Stimulated activated naive B cell treated with anti-CD40 and anti-IgM and Interleukin-4, amounts not matched to agents 10 μg/mL and 1 μg/mL and 100 μg/mL, for 72 hours (primary cell): Measurements from ENCODE around the gene CEP164.
A peak's percentile ranks its signal among the peaks of the same experiment; 100 is the strongest.

Experiments
- ATAC-seq, 2 donors: fragments of 150-1000 bp; cut with Tn5 transposase; replicated peaks; 2 replicates each; pipeline ENCODE4 v1.10.0; 2021; ENCODE audit warnings: moderate library complexity in 1 of 2
- DNase-seq: peaks from one replicate; pipeline ENCODE4 v3.0.0; 2021
- H3K27ac Mint-ChIP-seq: one replicate; pipeline ENCODE4 v1.8.0; 2022; ENCODE audit warnings: mild to moderate bottlenecking, mixed read lengths
- H3K27me3 Mint-ChIP-seq, 2 donors: one replicate each; pipeline ENCODE4 v1.8.0; 2022; ENCODE audit warnings: mixed read lengths in 2 of 2
- H3K36me3 Mint-ChIP-seq, 2 donors: one replicate each; pipeline ENCODE4 v1.8.0; 2022; ENCODE audit warnings: mixed read lengths in 2 of 2, mild to moderate bottlenecking in 1 of 2
- H3K4me1 Mint-ChIP-seq, 2 donors: one replicate each; pipeline ENCODE4 v1.8.0; 2022; ENCODE audit warnings: mixed read lengths in 2 of 2, mild to moderate bottlenecking in 1 of 2
- H3K4me3 Mint-ChIP-seq, 2 donors: one replicate each; pipeline ENCODE4 v1.8.0; 2022; ENCODE audit warnings: mild to moderate bottlenecking in 2 of 2, mixed read lengths in 2 of 2, moderate library complexity in 1 of 2
- H3K9me3 Mint-ChIP-seq, 2 donors: one replicate each; pipeline ENCODE4 v1.8.0; 2022; ENCODE audit warnings: mixed read lengths in 2 of 2, mild to moderate bottlenecking in 1 of 2

The CEP164 gene

DNA sequence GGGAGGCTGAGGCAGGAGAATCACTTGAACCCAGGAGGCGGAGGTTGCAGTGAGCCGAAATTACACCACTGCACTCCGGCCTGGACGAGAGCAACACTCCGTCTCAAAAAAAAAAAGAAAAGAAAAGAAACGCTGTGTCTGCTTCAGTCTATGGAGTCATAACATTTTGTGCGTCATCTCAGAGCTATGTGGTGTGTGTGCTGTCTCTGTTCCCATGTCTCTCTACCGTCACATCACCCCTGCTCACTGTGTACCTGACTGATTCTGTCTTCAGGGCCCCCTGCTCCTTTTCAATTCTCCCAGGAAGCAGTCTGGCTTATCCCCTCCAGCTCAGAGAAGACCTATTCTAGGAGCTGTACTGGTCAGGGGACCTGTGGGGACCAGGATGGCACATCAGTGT is 29.5 kb upstream of the CEP164 start:
- no peak overlapping the region for H3K27ac Mint-ChIP-seq
- H3K4me1 Mint-ChIP-seq: peaks cover 0 to 6% of the 10 kb centered on the region in 2 donors
- H3K4me3 Mint-ChIP-seq: no peak overlapping the region
- H3K27me3 Mint-ChIP-seq: peaks cover 0 to 5% of the 10 kb centered on the region in 2 donors
- peaks cover 0 to 4% of the 10 kb centered on the region in 2 donors for H3K36me3 Mint-ChIP-seq
- no peaks in the 10 kb centered on the region for H3K9me3 Mint-ChIP-seq
- DNase-seq (no peak), ATAC-seq (no peak)

DNA sequence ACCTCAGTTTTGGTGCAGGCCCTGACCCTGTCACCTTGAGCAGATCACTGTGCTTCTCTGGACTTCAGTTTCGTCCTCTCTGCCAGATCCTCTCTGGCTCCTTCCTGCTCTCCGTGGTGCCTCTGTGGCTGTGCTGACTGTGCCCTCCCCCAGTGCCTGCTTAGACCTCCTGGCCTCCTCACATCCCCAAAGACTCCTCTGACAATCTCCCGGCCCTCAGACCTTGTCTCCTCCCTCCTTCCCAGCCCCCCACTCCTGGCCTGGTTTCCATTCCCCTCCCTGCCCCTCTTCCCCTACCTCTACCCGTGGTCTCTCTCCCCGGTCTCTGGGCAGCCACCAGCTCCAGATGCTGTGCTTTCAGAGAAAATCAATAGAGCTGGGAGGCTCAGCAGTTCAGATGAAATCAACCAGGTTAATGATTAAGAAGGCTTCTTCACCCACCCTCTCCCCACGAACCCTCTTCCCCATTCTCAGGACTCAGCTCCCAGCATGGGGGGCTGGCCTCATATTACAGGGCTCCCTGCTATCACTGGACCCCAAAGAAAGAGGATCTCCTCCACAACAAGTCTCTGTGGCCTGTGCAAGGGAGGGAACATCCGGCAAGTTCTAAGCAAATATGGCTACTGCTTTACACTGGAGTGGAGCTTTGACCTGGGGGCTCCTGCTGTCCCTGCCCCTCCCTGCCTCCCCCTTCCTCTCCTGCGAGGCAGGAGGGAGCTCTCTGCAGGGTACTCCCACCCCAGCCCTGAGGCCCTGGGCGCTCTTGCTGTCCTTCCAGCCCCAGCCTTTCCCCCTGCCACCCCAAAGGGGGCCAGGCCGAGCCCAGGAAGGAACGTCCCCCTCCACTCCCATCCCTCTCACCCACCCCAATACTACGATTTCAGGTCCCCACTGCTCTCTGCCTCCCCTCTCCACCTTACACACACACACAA is 28.0 kb upstream of the CEP164 start:
- H3K27ac Mint-ChIP-seq: no peak overlapping the region
- H3K27me3 Mint-ChIP-seq: peaks cover 0 to 5% of the 10 kb centered on the region in 2 donors
- no peaks in the 10 kb centered on the region for H3K9me3 Mint-ChIP-seq
- no peak for ATAC-seq
- H3K36me3 Mint-ChIP-seq: no peaks in the 10 kb centered on the region
- H3K4me1 Mint-ChIP-seq: peaks cover 0 to 6% of the 10 kb centered on the region in 2 donors
- H3K4me3 Mint-ChIP-seq: no peak overlapping the region
- DNase-seq: no peak

DNA sequence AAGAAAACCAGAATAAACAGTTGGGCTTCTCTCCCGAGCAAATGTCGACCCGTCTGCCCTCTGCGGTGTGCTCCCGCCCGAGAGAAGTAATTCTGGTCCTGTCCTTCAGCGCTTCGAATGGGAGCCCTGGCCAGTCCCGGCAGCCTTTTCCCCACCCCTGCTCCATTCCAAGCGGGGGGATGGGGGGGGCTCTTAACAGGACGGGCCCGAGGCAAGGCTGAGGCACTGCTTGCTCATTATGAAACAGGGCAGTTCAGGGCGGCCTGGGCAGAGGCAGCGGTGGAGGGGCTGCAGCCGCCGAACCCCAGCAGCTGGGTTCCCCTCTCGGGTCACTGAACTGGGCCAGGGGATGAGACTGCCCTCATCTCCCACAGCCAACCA is 27.4 kb upstream of the CEP164 start:
- DNase-seq: no peak
- peaks cover 0 to 5% of the 10 kb centered on the region in 2 donors for H3K27me3 Mint-ChIP-seq
- ATAC-seq: no peak
- H3K36me3 Mint-ChIP-seq: no peaks in the 10 kb centered on the region
- no peak overlapping the region for H3K27ac Mint-ChIP-seq
- H3K4me3 Mint-ChIP-seq: no peak overlapping the region
- H3K4me1 Mint-ChIP-seq: peaks cover 0 to 6% of the 10 kb centered on the region in 2 donors
- H3K9me3 Mint-ChIP-seq: no peaks in the 10 kb centered on the region

DNA sequence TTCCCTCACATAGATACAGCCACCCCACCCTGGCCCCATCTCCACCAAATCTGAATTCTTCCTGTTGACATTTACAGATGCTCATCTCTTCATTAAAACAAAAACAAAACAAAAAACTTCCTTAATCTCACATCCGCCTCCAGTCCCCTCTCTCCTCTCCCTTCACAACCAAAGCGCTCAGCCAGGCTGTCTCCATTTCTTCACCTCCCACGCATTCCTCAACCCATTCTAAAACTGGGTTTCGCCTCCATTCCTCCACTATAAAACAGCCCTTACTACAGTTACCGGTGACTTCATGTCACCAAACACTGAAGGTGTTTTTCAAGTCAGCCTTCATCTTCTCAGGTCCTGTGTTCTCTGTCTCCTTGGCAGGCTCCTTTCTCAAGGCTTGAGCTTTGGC is 26.9 kb upstream of the CEP164 start:
- no peak overlapping the region for H3K4me3 Mint-ChIP-seq
- H3K4me1 Mint-ChIP-seq: peaks cover 0 to 6% of the 10 kb centered on the region in 2 donors
- no peak for ATAC-seq
- no peak for DNase-seq
- no peaks in the 10 kb centered on the region for H3K9me3 Mint-ChIP-seq
- H3K27me3 Mint-ChIP-seq: peaks cover 0 to 5% of the 10 kb centered on the region in 2 donors
- no peaks in the 10 kb centered on the region for H3K36me3 Mint-ChIP-seq
- H3K27ac Mint-ChIP-seq: no peak overlapping the region

DNA sequence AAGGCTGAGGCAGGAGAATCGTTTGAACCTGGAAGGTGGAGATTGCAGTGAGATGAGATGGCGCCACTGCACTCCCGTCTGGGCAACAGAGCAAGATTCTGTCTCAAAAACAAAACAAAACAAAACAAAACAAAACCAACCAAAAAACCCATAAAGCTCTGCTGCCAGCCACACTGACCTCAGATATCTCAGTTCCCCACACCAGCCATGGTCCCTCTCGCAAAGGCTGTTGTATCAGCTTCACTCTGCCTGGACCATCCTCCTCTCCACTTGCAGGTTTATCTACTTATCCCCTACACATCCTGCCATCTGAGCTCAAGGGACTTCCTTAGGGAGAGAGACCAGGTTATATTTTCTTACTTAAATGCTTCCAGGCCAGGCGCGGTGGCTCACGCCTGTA is 25.4 kb upstream of the CEP164 start:
- Mint-ChIP-seq H3K36me3 (no peaks in the 10 kb centered on the region), H3K4me1 (peaks cover 0 to 6% of the 10 kb centered on the region in 2 donors), H3K27ac (no peak overlapping the region), H3K4me3 (no peak overlapping the region), H3K27me3 (peaks cover 0 to 5% of the 10 kb centered on the region in 2 donors), H3K9me3 (no peaks in the 10 kb centered on the region)
- ATAC-seq (peak; percentile 66 to 77), DNase-seq (no peak)

DNA sequence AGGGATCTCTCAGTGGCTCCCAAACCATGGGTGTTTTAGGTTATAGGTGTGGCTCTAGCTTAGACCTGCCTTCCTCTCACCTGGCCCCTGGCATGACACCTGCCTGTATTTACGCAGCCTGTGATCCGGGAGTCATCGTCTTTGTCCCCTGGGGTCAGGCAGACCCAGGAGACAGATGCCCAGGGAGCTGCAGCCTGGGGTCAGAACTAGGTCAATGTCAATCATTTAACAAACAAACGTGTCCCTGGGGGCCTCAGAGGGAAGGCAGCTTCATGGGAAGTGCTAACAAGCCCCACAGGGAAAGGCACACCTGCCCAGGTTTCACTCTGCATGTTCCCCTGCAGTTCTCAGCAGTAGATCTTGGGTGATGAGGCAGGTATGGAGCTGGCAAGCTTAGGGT is 24.6 kb upstream of the CEP164 start:
- no peaks in the 10 kb centered on the region for H3K9me3 Mint-ChIP-seq
- no peak overlapping the region for H3K27ac Mint-ChIP-seq
- no peak overlapping the region for H3K4me3 Mint-ChIP-seq
- no peaks in the 10 kb centered on the region for H3K36me3 Mint-ChIP-seq
- H3K4me1 Mint-ChIP-seq: peaks cover 0 to 6% of the 10 kb centered on the region in 2 donors
- peaks cover 0 to 5% of the 10 kb centered on the region in 2 donors for H3K27me3 Mint-ChIP-seq
- DNase-seq (no peak), ATAC-seq (no peak)

DNA sequence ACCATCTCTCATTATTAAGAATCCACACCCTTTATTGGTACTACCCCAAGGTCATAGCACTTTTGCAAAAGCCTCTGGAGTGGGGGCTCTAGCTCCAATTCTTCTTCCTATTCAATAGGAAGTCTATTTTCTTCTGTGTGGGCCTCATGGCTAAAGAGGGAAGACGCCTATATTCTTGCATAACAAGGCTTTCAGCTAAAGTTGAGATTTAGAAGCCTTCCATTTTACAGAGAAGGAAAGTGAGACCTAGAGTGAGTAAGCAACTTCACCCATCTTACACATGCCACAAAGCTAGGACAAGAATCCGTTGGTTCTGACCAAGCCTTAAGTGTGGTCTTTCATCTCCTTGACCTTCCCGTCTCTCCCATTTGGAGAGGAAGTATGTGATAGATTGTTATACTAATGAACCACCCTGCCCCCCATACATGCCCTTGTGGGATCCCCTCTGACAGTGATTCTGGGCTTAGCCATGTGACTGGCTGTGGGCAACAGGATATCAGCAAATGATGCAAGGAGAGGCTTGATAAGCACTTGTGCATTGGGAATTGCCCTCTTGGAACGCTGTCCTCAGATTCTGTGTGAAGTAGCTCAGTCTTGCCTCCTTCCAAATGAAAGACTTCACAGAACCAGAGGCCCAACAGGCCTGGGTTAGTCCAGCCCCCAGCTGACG is 23.9 kb upstream of the CEP164 start:
- H3K9me3 Mint-ChIP-seq: no peaks in the 10 kb centered on the region
- peaks cover 0 to 6% of the 10 kb centered on the region in 2 donors for H3K4me1 Mint-ChIP-seq

DNA sequence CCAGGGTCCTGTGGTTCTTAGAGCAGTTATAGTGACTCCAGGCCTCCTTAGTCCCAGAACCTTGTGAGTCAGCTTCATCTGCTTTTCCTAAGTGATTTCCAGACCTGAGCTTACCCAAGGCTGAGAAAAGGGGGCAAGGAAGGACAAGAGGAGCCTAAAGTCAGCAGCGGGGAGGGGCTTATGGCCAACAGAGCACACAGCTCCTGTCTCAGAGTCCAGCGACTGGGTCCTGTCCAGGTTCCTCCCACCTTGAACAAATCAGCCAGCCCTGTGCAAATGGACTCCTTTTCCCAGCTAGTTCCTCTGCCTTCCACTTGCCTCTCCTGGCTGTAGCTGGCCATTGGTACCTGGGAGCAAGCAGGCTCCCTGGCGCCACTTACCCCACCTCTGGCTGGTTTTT is 22.5 kb upstream of the CEP164 start:
- no peaks in the 10 kb centered on the region for H3K36me3 Mint-ChIP-seq
- ATAC-seq: no peak
- no peak for DNase-seq
- H3K9me3 Mint-ChIP-seq: no peaks in the 10 kb centered on the region
- H3K4me3 Mint-ChIP-seq: no peak overlapping the region
- H3K4me1 Mint-ChIP-seq: peaks cover 0 to 6% of the 10 kb centered on the region in 2 donors
- peaks cover 6 to 14% of the 10 kb centered on the region in 2 donors for H3K27me3 Mint-ChIP-seq
- H3K27ac Mint-ChIP-seq: no peak overlapping the region

More for the DNA sequence above, 23.9 kb upstream of the CEP164 start:
- no peak overlapping the region for H3K27ac Mint-ChIP-seq
- no peak overlapping the region for H3K4me3 Mint-ChIP-seq
- ATAC-seq (no peak), DNase-seq (no peak)
- no peaks in the 10 kb centered on the region for H3K36me3 Mint-ChIP-seq
- H3K27me3 Mint-ChIP-seq: peaks cover 0 to 5% of the 10 kb centered on the region in 2 donors

DNA sequence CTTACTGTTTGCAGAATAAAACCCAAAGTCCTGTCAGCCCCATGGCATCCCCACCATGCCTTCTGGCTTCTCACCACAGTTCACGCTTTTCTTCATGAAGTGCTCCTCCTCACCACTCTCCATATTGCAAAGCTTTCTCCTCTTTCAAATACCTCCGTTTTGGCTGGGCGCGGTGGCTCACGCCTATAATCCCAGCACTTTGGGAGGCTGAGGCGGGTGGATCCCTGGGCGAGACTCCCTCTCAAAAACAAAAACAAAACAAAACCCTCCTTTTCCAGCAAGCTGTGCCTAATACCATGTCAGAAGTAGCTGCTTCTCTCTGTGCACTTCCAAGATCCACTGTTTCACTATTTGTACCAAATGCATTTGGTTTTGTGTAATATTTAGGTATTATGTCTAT is 18.3 kb upstream of the CEP164 start:
- H3K4me1 Mint-ChIP-seq: peaks cover 2 to 3% of the 10 kb centered on the region in 2 donors
- no peak for ATAC-seq
- no peak for DNase-seq
- no peaks in the 10 kb centered on the region for H3K9me3 Mint-ChIP-seq
- H3K27ac Mint-ChIP-seq: no peak overlapping the region
- H3K4me3 Mint-ChIP-seq: no peak overlapping the region
- no peaks in the 10 kb centered on the region for H3K36me3 Mint-ChIP-seq
- peaks cover 16 to 23% of the 10 kb centered on the region in 2 donors for H3K27me3 Mint-ChIP-seq

DNA sequence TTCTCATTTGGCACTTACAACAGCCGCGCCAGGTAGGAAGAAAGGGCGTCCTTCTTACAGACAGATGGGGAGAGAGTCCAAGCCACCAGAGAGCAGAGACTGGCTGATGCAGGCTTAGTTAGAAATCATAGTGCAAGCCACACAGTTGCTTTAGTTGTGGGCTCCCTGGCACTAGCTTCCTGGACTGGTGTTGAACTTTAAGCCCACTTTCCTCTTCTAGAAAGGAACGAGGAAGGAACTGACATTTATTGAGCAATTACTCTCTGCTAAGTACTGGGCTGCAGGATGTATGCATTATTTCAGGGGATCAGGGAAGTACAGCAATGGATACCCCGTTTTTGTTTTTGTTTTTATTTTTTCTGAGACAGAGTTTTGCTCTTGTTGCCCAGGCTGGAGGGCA is 14.6 kb upstream of the CEP164 start:
- no peak for ATAC-seq
- no peak for DNase-seq
- H3K27me3 Mint-ChIP-seq: peaks cover 30 to 48% of the 10 kb centered on the region in 2 donors

DNA sequence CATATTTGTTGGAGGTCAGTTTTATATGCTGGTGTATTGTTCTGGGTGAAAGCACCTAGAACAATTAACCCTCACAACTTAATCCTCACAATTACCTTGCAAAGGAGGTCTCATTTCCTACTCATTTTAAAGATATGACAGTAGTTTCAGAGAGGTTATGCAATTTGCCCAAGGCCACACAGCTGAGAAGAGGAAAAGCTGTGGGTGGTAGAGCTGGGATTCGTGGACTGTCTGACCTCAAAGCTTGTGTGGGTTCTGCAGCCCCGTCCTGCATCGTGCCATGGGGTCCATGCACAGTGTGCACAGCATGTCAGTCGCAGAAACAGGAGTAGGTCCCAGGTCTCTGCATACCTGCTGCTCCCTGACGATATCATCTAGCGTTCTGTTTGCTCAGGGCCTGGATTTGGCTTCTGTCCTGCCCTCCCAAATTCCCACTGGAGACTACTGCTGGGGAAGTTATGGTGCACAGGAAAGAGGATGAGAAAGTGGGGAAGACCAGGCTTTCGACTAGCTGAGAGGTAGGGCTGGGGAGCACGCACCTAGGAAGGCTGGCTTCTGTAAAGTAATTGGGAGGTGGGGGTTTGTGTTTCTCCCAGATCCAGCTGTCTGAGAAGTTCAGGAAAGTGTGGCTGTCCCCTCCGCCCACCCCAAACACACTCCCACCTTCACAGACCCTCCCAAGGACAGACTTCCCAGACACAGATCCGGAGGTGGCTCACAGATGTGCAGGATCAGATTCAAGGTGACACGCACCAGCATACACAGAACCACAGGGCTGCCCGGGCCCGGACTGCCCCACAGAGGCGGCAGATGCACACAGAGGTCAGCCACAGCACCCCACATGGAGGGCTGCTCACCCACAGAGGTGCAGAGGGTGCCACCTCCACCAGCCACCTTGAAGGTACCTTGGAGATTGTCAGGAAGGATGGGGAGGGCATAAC is 13.6 kb upstream of the CEP164 start:
- Mint-ChIP-seq H3K9me3 (no peaks in the 10 kb centered on the region), H3K4me3 (no peak overlapping the region), H3K36me3 (no peaks in the 10 kb centered on the region), H3K27ac (no peak overlapping the region), H3K4me1 (peaks cover 11 to 18% of the 10 kb centered on the region in 2 donors), H3K27me3 (peaks cover 27 to 47% of the 10 kb centered on the region in 2 donors)
- no peak for DNase-seq
- ATAC-seq: no peak

More for the DNA sequence above, 14.6 kb upstream of the CEP164 start:
- Mint-ChIP-seq H3K27ac (no peak overlapping the region), H3K9me3 (no peaks in the 10 kb centered on the region), H3K4me1 (peaks cover 11 to 18% of the 10 kb centered on the region in 2 donors), H3K36me3 (no peaks in the 10 kb centered on the region), H3K4me3 (no peak overlapping the region)

DNA sequence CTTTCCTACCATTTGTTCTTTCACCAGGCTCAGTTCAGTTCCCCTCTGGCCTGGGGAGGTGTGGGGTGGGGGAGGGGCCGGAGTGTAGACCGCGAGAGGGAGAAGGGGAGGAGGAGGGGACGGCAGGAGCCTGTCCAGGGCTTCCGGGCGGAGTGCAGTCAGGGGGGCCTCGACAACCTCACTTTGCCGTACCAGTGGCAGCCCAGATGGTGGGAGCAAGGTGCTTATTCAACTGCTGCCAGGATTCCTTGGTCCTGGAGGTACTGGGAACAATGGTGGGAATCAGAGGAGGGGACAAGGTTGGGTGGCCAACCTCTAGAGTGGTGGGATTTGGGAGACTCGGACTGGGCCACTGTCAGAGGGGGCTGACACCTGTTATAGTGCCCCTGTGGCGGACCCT is 12.8 kb upstream of the CEP164 start:
- peaks cover 11 to 18% of the 10 kb centered on the region in 2 donors for H3K4me1 Mint-ChIP-seq

DNA sequence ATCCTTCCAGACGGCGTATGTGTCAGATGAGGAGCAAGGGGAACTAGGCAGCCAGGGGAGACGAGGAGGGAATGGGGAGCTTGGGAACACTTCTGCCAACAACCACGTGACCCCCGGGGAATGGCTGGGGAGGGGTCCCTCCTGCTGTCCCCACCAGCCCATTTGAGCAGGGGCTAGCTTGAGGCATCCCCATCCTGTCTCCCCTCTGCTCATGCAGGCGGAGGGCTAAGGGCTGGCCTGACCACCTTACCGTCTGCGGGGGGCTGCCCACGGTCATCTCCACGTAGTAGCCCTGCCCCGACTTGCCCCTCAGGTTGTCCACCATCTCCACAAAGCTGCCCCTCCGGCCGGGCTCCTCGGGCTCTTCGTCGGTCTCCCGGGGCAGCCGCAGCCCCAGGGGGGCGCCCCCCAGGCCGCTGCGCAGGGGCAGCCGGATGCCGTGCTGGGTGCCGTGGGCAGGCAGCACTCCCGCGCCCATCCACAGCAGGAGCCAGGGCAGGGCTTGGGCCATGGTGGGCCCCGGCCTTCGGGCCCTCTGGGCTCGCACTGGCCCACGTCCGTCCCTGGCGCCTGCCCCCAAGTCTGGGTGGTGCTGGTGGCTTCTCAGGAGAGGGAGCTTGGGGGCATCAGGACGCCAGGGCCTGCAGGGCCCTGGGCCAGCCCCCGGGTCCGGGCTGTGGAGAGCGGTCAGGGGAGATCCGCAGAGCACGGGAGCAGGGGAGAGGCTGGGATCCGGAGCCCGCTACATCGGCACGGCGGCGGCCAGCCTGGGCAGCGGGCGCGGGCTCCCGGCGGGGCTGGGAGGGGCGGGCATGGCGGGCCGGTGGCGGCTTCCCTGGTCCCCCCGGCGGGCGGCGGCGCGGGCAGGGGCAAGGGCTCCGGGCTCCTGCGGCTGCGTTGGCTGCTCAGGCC is 12.1 kb upstream of the CEP164 start:
- H3K4me3 Mint-ChIP-seq: peak overlapping the region; percentile 74 to 80
- H3K27me3 Mint-ChIP-seq: peaks cover 22 to 42% of the 10 kb centered on the region in 2 donors
- H3K4me1 Mint-ChIP-seq: peaks cover 11 to 18% of the 10 kb centered on the region in 2 donors
- peak; percentile 78 for ATAC-seq
- no peaks in the 10 kb centered on the region for H3K9me3 Mint-ChIP-seq
- H3K36me3 Mint-ChIP-seq: no peaks in the 10 kb centered on the region
- H3K27ac Mint-ChIP-seq: no peak overlapping the region
- no peak for DNase-seq

More for the DNA sequence above, 12.8 kb upstream of the CEP164 start:
- no peak for DNase-seq
- Mint-ChIP-seq H3K4me3 (peak overlapping the region; percentile 63 to 74), H3K9me3 (no peaks in the 10 kb centered on the region), H3K27me3 (peaks cover 22 to 42% of the 10 kb centered on the region in 2 donors), H3K36me3 (no peaks in the 10 kb centered on the region), H3K27ac (no peak overlapping the region)
- ATAC-seq: no peak
